CD4-positive, alpha-beta T cell treated with Interleukin-15 for 1 hour (primary cell): Measurements from ENCODE around the gene NR2F1-AS1.
"Not testable (repeated sequence)": the region's sequence is repeated elsewhere in the genome, so short reads cannot be mapped to it uniquely, and the experiment has no call there.

Experiments
- DNase-seq: peaks from one replicate; pipeline ENCODE4 v3.0.0-alpha.2; 2020

Gene NR2F1-AS1

GRCh38 chr5:93423300-93423699, 157.7 kb downstream of the NR2F1-AS1 start:
- DNase-seq = no peak

- DNase-seq = no peak
These were observed 158.3 kb downstream of the NR2F1-AS1 start for GRCh38 chr5:93422652-93423280.

GRCh38 chr5:93421987-93422401, 159.0 kb downstream of the NR2F1-AS1 start:
- no peak for DNase-seq

GRCh38 chr5:93421468-93421867, 159.6 kb downstream of the NR2F1-AS1 start:
- no peak for DNase-seq

GRCh38 chr5:93417490-93417889, 163.5 kb downstream of the NR2F1-AS1 start:
- DNase-seq = no peak

- DNase-seq = no peak
These were observed 165.2 kb downstream of the NR2F1-AS1 start for GRCh38 chr5:93415819-93416218.

- no peak for DNase-seq
These were observed 169.3 kb downstream of the NR2F1-AS1 start for GRCh38 chr5:93411716-93412115.

- no peak for DNase-seq
These were observed 171.3 kb downstream of the NR2F1-AS1 start for GRCh38 chr5:93409691-93410090.

- no peak for DNase-seq
These were observed 173.6 kb downstream of the NR2F1-AS1 start for GRCh38 chr5:93407454-93407853.

GRCh38 chr5:93406971-93407401, 174.0 kb downstream of the NR2F1-AS1 start:
- no peak for DNase-seq

- DNase-seq = no peak
These were observed 176.8 kb downstream of the NR2F1-AS1 start for GRCh38 chr5:93404246-93404645.

GRCh38 chr5:93403141-93403928, 177.7 kb downstream of the NR2F1-AS1 start:
- no peak for DNase-seq

GRCh38 chr5:93402451-93402850, 178.6 kb downstream of the NR2F1-AS1 start:
- DNase-seq = no peak

GRCh38 chr5:93401634-93402213, 179.3 kb downstream of the NR2F1-AS1 start:
- DNase-seq = no peak

GRCh38 chr5:93399675-93400074, 181.3 kb downstream of the NR2F1-AS1 start:
- no peak for DNase-seq

GRCh38 chr5:93395971-93396379, 185.0 kb downstream of the NR2F1-AS1 start:
- no peak for DNase-seq

GRCh38 chr5:93395010-93395409, 186.0 kb downstream of the NR2F1-AS1 start:
- DNase-seq = no peak

- DNase-seq = no peak
These were observed 186.7 kb downstream of the NR2F1-AS1 start for GRCh38 chr5:93394301-93394700.

- not testable (repeated sequence) for DNase-seq
These were observed 189.8 kb downstream of the NR2F1-AS1 start for GRCh38 chr5:93391169-93391568.

GRCh38 chr5:93385655-93386054, 195.4 kb downstream of the NR2F1-AS1 start:
- no peak for DNase-seq

- DNase-seq = no peak
These were observed 196.0 kb downstream of the NR2F1-AS1 start for GRCh38 chr5:93384995-93385394.

GRCh38 chr5:93384026-93384425, 197.0 kb downstream of the NR2F1-AS1 start:
- DNase-seq = no peak

- no peak for DNase-seq
These were observed 198.7 kb downstream of the NR2F1-AS1 start for GRCh38 chr5:93382188-93382825.

- DNase-seq = no peak
These were observed 200.0 kb downstream of the NR2F1-AS1 start for GRCh38 chr5:93381057-93381456.
